GM12878 (cell line): Measurements from ENCODE around the gene SPTY2D1. TPM values are rescaled to one million over a fixed set of nuclear protein-coding genes. Genes with fewer than 3 reads are reported as not detected.

Experiments
- ATAC-seq: fragments of 200-7000 bp; cut with Tn5 transposase; 3 replicates; pipeline ENCODE4 v1.9.1; 2020; ENCODE audit warnings: mild to moderate bottlenecking, moderate library complexity
- BruUV-seq: library from RNA; stranded (reverse); fragments of 400-500 nt; replicated peaks from 2 replicates; lab custom pipeline; 2021; lab: Mats Ljungman, UMichigan
- CTCF ChIA-PET: fragments of 300-600 bp; sonication (Branson Sonifier 250); formaldehyde crosslinking; extraction: SDS; loops from one replicate; lab custom pipeline; 2021; ENCODE audit warnings: inconsistent platforms; lab: Yijun Ruan, JAX
- POLR2A ChIA-PET: fragments of 350-600 bp; formaldehyde crosslinking; extraction: SDS; loops from one replicate; lab custom pipeline; 2021; ENCODE audit warnings: inconsistent platforms; lab: Charles Lee
- RAD21 ChIA-PET: fragments of 300-600 bp; sonication (Branson Sonifier 250); formaldehyde crosslinking; loops from one replicate; lab custom pipeline; 2023; ENCODE audit warnings: antibody characterized with exemption; ENCODE audit not compliant: unreplicated experiment; lab: Charles Lee
- SMC1A ChIA-PET: fragments of 300-600 bp; sonication (Branson Sonifier 250); formaldehyde crosslinking; loops from one replicate; lab custom pipeline; 2023; ENCODE audit not compliant: unreplicated experiment, uncharacterized antibody; lab: Charles Lee
- DNase-seq: peaks from one replicate; pipeline ENCODE4 v3.0.0-alpha.2; 2011; ENCODE audit warnings: low read depth, low spot score
- FAIRE-seq: peaks from 3 replicates; lab custom pipeline; 2011; peaks lifted over from hg19 to GRCh38; lab: Jason Lieb, UNC
- H2AFZ ChIP-seq: 2 replicates; pipeline ENCODE4 v1.6.0; 2011; ENCODE audit warnings: low read depth, low read length, control low read depth; ENCODE audit not compliant: control insufficient read depth
- H3K27ac ChIP-seq: 2 replicates; pipeline ENCODE4 v1.5.1; 2011; ENCODE audit warnings: control low read depth; ENCODE audit not compliant: control insufficient read depth, insufficient read depth
- H3K27me3 ChIP-seq, 2 experiments: replicated peaks in 1 of 2; 2 replicates each; pipeline versions ENCODE4 v1.6.0 to v1.6.1; 2011; ENCODE audit warnings: low read length in 1 of 2; ENCODE audit not compliant: control insufficient read depth in 2 of 2, insufficient read depth in 2 of 2
- H3K36me3 ChIP-seq, 2 experiments: 2 replicates each; pipeline ENCODE4 v1.5.1; 2011; ENCODE audit warnings: low read length in 1 of 2; ENCODE audit not compliant: control insufficient read depth in 2 of 2, insufficient read depth in 2 of 2
- H3K4me1 ChIP-seq: 2 replicates; pipeline ENCODE4 v1.6.1; 2011; ENCODE audit warnings: mild to moderate bottlenecking, low read length, moderate library complexity, mixed read lengths; ENCODE audit not compliant: control insufficient read depth, insufficient read depth
- H3K4me2 ChIP-seq: 2 replicates; pipeline ENCODE4 v1.6.0; 2011; ENCODE audit warnings: control low read depth; ENCODE audit not compliant: control insufficient read depth, insufficient read depth
- H3K4me3 ChIP-seq: fragments of 200-600 bp; sonication (generic); 2 replicates; pipeline ENCODE4 v1.5.1; 2016
- H3K79me2 ChIP-seq: 2 replicates; pipeline ENCODE4 v1.6.0; 2011; ENCODE audit warnings: low read length; ENCODE audit not compliant: control insufficient read depth, insufficient read depth
- H3K9ac ChIP-seq: 2 replicates; pipeline ENCODE4 v1.8.0; 2011; ENCODE audit warnings: low read length, control low read depth, mixed read lengths; ENCODE audit not compliant: control insufficient read depth, insufficient read depth
- H3K9me3 ChIP-seq: replicated peaks from 3 replicates; pipeline ENCODE4 v1.5.1; 2011; ENCODE audit warnings: mild to moderate bottlenecking, low read length; ENCODE audit not compliant: control insufficient read depth, insufficient read depth
- H4K20me1 ChIP-seq: 2 replicates; pipeline ENCODE4 v1.6.0; 2011; ENCODE audit not compliant: control insufficient read depth, insufficient read depth
- ATF2 ChIP-seq: IDR thresholded peaks from 2 replicates; pipeline ENCODE4 v1.6.1; 2012; ENCODE audit warnings: low read length, inconsistent platforms
- CTCF ChIP-seq, 3 experiments: IDR thresholded peaks in 2 of 3; conservative IDR thresholded peaks in 1 of 3; 2 replicates each; pipeline ENCODE4 v1.5.1; 2011; ENCODE audit warnings: low read depth in 3 of 3, low read length in 3 of 3, mild to moderate bottlenecking in 3 of 3, control low read depth in 2 of 3, moderate library complexity in 2 of 3, inconsistent platforms in 1 of 3, mixed read lengths in 1 of 3; ENCODE audit not compliant: control insufficient read depth in 2 of 3, insufficient read depth in 1 of 3; ENCODE audit errors: extremely low read depth in 1 of 3
- GATAD2B ChIP-seq: fragments of 450-650 bp; conservative IDR thresholded peaks from 2 replicates; pipeline ENCODE4 v1.6.1; 2017; ENCODE audit warnings: low read depth, mild to moderate bottlenecking, moderate library complexity
- JUND ChIP-seq: IDR thresholded peaks from 2 replicates; pipeline ENCODE4 v1.6.1; 2012; ENCODE audit warnings: low read depth, mild to moderate bottlenecking, low read length, improper control_type of control experiment, moderate library complexity
- MLLT1 ChIP-seq: fragments of 450-650 bp; IDR thresholded peaks from 2 replicates; pipeline ENCODE4 v1.6.1; 2016; ENCODE audit warnings: mild to moderate bottlenecking
- NFYB ChIP-seq: IDR thresholded peaks from 2 replicates; pipeline ENCODE4 v1.6.1; 2011; ENCODE audit warnings: low read depth, mild to moderate bottlenecking, low read length, improper control_type of control experiment, moderate library complexity; ENCODE audit not compliant: insufficient read depth
- PML ChIP-seq: IDR thresholded peaks from 2 replicates; pipeline ENCODE4 v1.6.1; 2012; ENCODE audit warnings: low read length, inconsistent platforms
- RFX5 ChIP-seq: IDR thresholded peaks from 2 replicates; pipeline ENCODE4 v1.6.1; 2011; ENCODE audit warnings: low read depth, low read length, improper control_type of control experiment
- SUPT20H ChIP-seq: IDR thresholded peaks from 2 replicates; pipeline ENCODE4 v1.6.1; 2011; ENCODE audit warnings: low read depth, mild to moderate bottlenecking, low read length, moderate library complexity, borderline replicate concordance; ENCODE audit not compliant: control insufficient read depth
- WGBS: methylation state at CpG from one replicate; pipeline ENCODE4 v1.1.6; 2016; ENCODE audit warnings: low lambda C conversion rate; ENCODE audit not compliant: insufficient replicate concordance, insufficient coverage; ENCODE audit errors: missing lambda C conversion rate; 5-methylcytosine and 5-hydroxymethylcytosine counted together
- in situ Hi-C: fragments of 300-500 bp; cut with MboI; formaldehyde crosslinking; loops from 9 replicates; pipeline ENCODE4 v1.14.3; 2018; ENCODE audit warnings: mixed read lengths
- intact Hi-C: fragments of 100-400 bp; cut with micrococcal nuclease; formaldehyde crosslinking; loops from one replicate; pipeline ENCODE4 v1.14.2; 2022; ENCODE audit not compliant: unreplicated experiment
- polyA plus RNA-seq, 11 experiments: library from polyadenylated mRNA; depleted of rRNA in 4 of 11; unstranded in 6 of 11; stranded (reverse) in 5 of 11; fragments of >200 nt; fragmentation: Nextera tagmentation in 4 of 11; fragmentation: Illumina TruSeq in 1 of 11; extraction: Ambion mirVana in 4 of 11; extraction: Trizol in 1 of 11; gene quantifications; 1 replicate in 1 of 11; 2 replicates in 10 of 11; pipeline versions ENCODE4 v1.2.1 to v1.2.3, GENCODE V29; 2011 to 2016; ENCODE audit warnings: inconsistent platforms in 2 of 11, missing spikeins in 2 of 11, low read depth in 1 of 11
- total RNA-seq, 4 experiments: library from RNA; depleted of rRNA in 3 of 4; stranded (reverse); fragments of >200 nt in 3 of 4; fragmentation: Illumina TruSeq in 1 of 4; extraction: Trizol in 1 of 4; gene quantifications; 2 replicates each; pipeline versions ENCODE4 v1.2.1 to v1.2.3, GENCODE V29; 2013 to 2021
- TF ChIP-seq, protein P1 (sequence below): fragments of 450-650 bp; formaldehyde crosslinking; IDR thresholded peaks from 2 replicates; pipeline ENCODE4 v1.4.0; 2022; ENCODE audit warnings: mild to moderate bottlenecking, moderate library complexity

Gene SPTY2D1
- total and polyA plus RNA-seq, 10 of the 15 experiments (the other 5 are each of a cell fraction or from before 2014, with no cell fraction given) = 4.6 to 31.1 (median 15.5) TPM

GRCh38 chr11:18641677-18642076 lies 7.5 kb upstream of the SPTY2D1 start:
- no peaks in the 10 kb centered on the region; the same call in 2 of the 3 replicates for H3K9me3 ChIP-seq

More at GRCh38 chr11:18641677-18642076, 7.5 kb upstream of the SPTY2D1 start:
- no TSS peak for BruUV-seq
- no peaks in the 10 kb centered on the region for H3K79me2 ChIP-seq
- H3K4me3 ChIP-seq = no peak overlapping the region
- FAIRE-seq (no peak), ATAC-seq (no peak), DNase-seq (no peak)
- no peaks in the 10 kb centered on the region for H4K20me1 ChIP-seq
- H3K4me2 ChIP-seq = no peak overlapping the region
- RAD21 ChIA-PET = no interaction called here
- H3K4me1 ChIP-seq = no peaks in the 10 kb centered on the region
- intact Hi-C loops = no loop called here
- CTCF ChIA-PET = no interaction called here
- H3K27ac ChIP-seq = no peak overlapping the region
- POLR2A ChIA-PET = no interaction called here
- in situ Hi-C loops = no loop called here
- TF ChIP-seq SUPT20H = no peak
- no peak for TF ChIP-seq NFYB
- TF ChIP-seq PML = no peak
- TF ChIP-seq, protein P1, sequence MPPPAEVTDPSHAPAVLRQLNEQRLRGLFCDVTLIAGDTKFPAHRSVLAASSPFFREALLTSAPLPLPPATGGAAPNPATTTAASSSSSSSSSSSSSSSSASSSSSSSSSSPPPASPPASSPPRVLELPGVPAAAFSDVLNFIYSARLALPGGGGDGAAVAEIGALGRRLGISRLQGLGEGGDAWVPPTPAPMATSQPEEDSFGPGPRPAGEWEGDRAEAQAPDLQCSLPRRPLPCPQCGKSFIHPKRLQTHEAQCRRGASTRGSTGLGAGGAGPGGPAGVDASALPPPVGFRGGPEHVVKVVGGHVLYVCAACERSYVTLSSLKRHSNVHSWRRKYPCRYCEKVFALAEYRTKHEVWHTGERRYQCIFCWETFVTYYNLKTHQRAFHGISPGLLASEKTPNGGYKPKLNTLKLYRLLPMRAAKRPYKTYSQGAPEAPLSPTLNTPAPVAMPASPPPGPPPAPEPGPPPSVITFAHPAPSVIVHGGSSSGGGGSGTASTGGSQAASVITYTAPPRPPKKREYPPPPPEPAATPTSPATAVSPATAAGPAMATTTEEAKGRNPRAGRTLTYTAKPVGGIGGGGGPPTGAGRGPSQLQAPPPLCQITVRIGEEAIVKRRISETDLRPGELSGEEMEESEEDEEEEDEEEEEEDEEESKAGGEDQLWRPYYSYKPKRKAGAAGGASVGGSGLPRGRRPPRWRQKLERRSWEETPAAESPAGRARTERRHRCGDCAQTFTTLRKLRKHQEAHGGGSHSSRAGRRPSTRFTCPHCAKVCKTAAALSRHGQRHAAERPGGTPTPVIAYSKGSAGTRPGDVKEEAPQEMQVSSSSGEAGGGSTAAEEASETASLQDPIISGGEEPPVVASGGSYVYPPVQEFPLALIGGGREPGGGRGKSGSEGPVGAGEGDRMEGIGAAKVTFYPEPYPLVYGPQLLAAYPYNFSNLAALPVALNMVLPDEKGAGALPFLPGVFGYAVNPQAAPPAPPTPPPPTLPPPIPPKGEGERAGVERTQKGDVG = no peak
- TF ChIP-seq CTCF (IDR thresholded peaks at IDR 0.05 in 2 of 3, conservative IDR thresholded peaks at IDR 0.05 in 1 of 3; ENCODE audit: control insufficient read depth in 2 of 3, extremely low read depth in 1 of 3, insufficient read depth in 1 of 3, low read depth in 3 of 3, low read length in 3 of 3) = no peak
- no peak for TF ChIP-seq RFX5
- TF ChIP-seq GATAD2B = no peak
- no peak for TF ChIP-seq ATF2
- no peak for TF ChIP-seq MLLT1
- TF ChIP-seq JUND = no peak
- H3K27me3 ChIP-seq = no peaks in the 10 kb centered on the region
- no peak overlapping the region for H2AFZ ChIP-seq
- no peaks in the 10 kb centered on the region for H3K36me3 ChIP-seq
- no peak overlapping the region for H3K9ac ChIP-seq
- WGBS = 100% methylated on average over 1 of the region's 1 CpG
- SMC1A ChIA-PET = interaction anchor here (1.1 kb wide), 1 partner anchor 102 kb away, joined by 4 read pairs; no protein-coding TSS in a partner anchor
